Measurements from ENCODE around the gene THOC2.

THOC2 gene

GRCh38 chrX:123626962-123627361, 105.9 kb downstream of the THOC2 start:
- no peak overlapping the region for H3K27ac ChIP-seq (ENCODE audit: low read depth, low read length)

GRCh38 chrX:123625952-123626351, 106.9 kb downstream of the THOC2 start:
- DNase-seq = no peak
- H3K4me3 ChIP-seq (ENCODE audit: low read length) = no peak overlapping the region
- no peak overlapping the region for H4K5ac ChIP-seq (ENCODE audit: low read length)
- H3K4me2 ChIP-seq (ENCODE audit: low read length) = no peak overlapping the region
- no peak overlapping the region for H3K18ac ChIP-seq (ENCODE audit: low read length)
- no peak overlapping the region for H3K56ac ChIP-seq (ENCODE audit: low read length)
- no peak overlapping the region for H2BK15ac ChIP-seq (replicated peaks; ENCODE audit: low read depth)
- no peak overlapping the region for H2BK5ac ChIP-seq (ENCODE audit: low read length)
- no peaks in the 10 kb centered on the region for H3K79me1 ChIP-seq (ENCODE audit: low read length)
- no peak overlapping the region for H3K9ac ChIP-seq (ENCODE audit: low read length)
- WGBS (ENCODE audit: extremely low coverage, insufficient coverage, low lambda C conversion rate) = no CpG with 5 or more reads among the region's 2 CpGs
- H2BK120ac ChIP-seq (ENCODE audit: low read depth, low read length) = no peak overlapping the region
- H3K23ac ChIP-seq (ENCODE audit: low read length) = no peak overlapping the region
- H4K8ac ChIP-seq (ENCODE audit: low read depth, low read length) = no peak overlapping the region
- no peak overlapping the region for H3K4ac ChIP-seq (ENCODE audit: low read depth, low read length)
- H2AK5ac ChIP-seq (ENCODE audit: low read length) = no peak overlapping the region
- no peaks in the 10 kb centered on the region for H3K36me3 ChIP-seq (ENCODE audit: control insufficient read depth, insufficient read depth, low read length)
- H3K27ac ChIP-seq (ENCODE audit: low read depth, low read length) = no peak overlapping the region
- H3K79me2 ChIP-seq (ENCODE audit: control insufficient read depth, insufficient read depth, low read length) = no peaks in the 10 kb centered on the region
- no peaks in the 10 kb centered on the region for H3K4me1 ChIP-seq (ENCODE audit: control insufficient read depth, low read depth, low read length)
- H3K27me3 ChIP-seq (ENCODE audit: insufficient read depth, low read length, poor library complexity) = no peaks in the 10 kb centered on the region

More at GRCh38 chrX:123626962-123627361, 105.9 kb downstream of the THOC2 start:
- H2BK120ac ChIP-seq (ENCODE audit: low read depth, low read length) = no peak overlapping the region
- no peak overlapping the region for H4K5ac ChIP-seq (ENCODE audit: low read length)
- DNase-seq = no peak
- no peaks in the 10 kb centered on the region for H3K36me3 ChIP-seq (ENCODE audit: control insufficient read depth, insufficient read depth, low read length)
- no peak overlapping the region for H3K18ac ChIP-seq (ENCODE audit: low read length)
- no peak overlapping the region for H3K4me2 ChIP-seq (ENCODE audit: low read length)
- H2BK5ac ChIP-seq (ENCODE audit: low read length) = no peak overlapping the region
- H3K4me3 ChIP-seq (ENCODE audit: low read length) = no peak overlapping the region
- H2BK15ac ChIP-seq (replicated peaks; ENCODE audit: low read depth) = no peak overlapping the region
- no peaks in the 10 kb centered on the region for H3K79me1 ChIP-seq (ENCODE audit: low read length)
- no peak overlapping the region for H3K56ac ChIP-seq (ENCODE audit: low read length)
- no peak overlapping the region for H2AK5ac ChIP-seq (ENCODE audit: low read length)
- no peak overlapping the region for H3K23ac ChIP-seq (ENCODE audit: low read length)
- no peaks in the 10 kb centered on the region for H3K79me2 ChIP-seq (ENCODE audit: control insufficient read depth, insufficient read depth, low read length)
- no peak overlapping the region for H3K9ac ChIP-seq (ENCODE audit: low read length)
- H4K8ac ChIP-seq (ENCODE audit: low read depth, low read length) = no peak overlapping the region
- no peaks in the 10 kb centered on the region for H3K4me1 ChIP-seq (ENCODE audit: control insufficient read depth, low read depth, low read length)
- no peak overlapping the region for H3K4ac ChIP-seq (ENCODE audit: low read depth, low read length)
- H3K27me3 ChIP-seq (ENCODE audit: insufficient read depth, low read length, poor library complexity) = no peaks in the 10 kb centered on the region

GRCh38 chrX:123625477-123625876, 107.4 kb downstream of the THOC2 start:
- Histone ChIP-seq H3K56ac (ENCODE audit: low read length) (no peak overlapping the region), H4K5ac (ENCODE audit: low read length) (no peak overlapping the region), H3K4me2 (ENCODE audit: low read length) (no peak overlapping the region), H3K79me2 (ENCODE audit: control insufficient read depth, insufficient read depth, low read length) (no peaks in the 10 kb centered on the region), H2BK15ac (replicated peaks; ENCODE audit: low read depth) (no peak overlapping the region), H3K36me3 (ENCODE audit: control insufficient read depth, insufficient read depth, low read length) (no peaks in the 10 kb centered on the region), H3K4me3 (ENCODE audit: low read length) (no peak overlapping the region), H3K23ac (ENCODE audit: low read length) (no peak overlapping the region), H3K27ac (ENCODE audit: low read depth, low read length) (no peak overlapping the region), H2BK120ac (ENCODE audit: low read depth, low read length) (no peak overlapping the region), H3K79me1 (ENCODE audit: low read length) (no peaks in the 10 kb centered on the region), H2AK5ac (ENCODE audit: low read length) (no peak overlapping the region), H4K8ac (ENCODE audit: low read depth, low read length) (no peak overlapping the region), H3K18ac (ENCODE audit: low read length) (no peak overlapping the region), H3K27me3 (ENCODE audit: insufficient read depth, low read length, poor library complexity) (no peaks in the 10 kb centered on the region), H3K4me1 (ENCODE audit: control insufficient read depth, low read depth, low read length) (no peaks in the 10 kb centered on the region), H3K4ac (ENCODE audit: low read depth, low read length) (no peak overlapping the region), H2BK5ac (ENCODE audit: low read length) (no peak overlapping the region), H3K9ac (ENCODE audit: low read length) (no peak overlapping the region)
- no peak for DNase-seq
- WGBS (ENCODE audit: extremely low coverage, insufficient coverage, low lambda C conversion rate) = no CpG with 5 or more reads among the region's 1 CpG

GRCh38 chrX:123617007-123617406, 115.8 kb downstream of the THOC2 start:
- no peak overlapping the region for H4K8ac ChIP-seq (ENCODE audit: low read depth, low read length)
- H2BK120ac ChIP-seq (ENCODE audit: low read depth, low read length) = no peak overlapping the region
- H3K79me1 ChIP-seq (ENCODE audit: low read length) = no peaks in the 10 kb centered on the region
- H2AK5ac ChIP-seq (ENCODE audit: low read length) = no peak overlapping the region
- H3K9ac ChIP-seq (ENCODE audit: low read length) = no peak overlapping the region
- WGBS (ENCODE audit: extremely low coverage, insufficient coverage, low lambda C conversion rate) = no CpG with 5 or more reads among the region's 1 CpG
- H3K4me1 ChIP-seq (ENCODE audit: control insufficient read depth, low read depth, low read length) = no peaks in the 10 kb centered on the region
- H3K27ac ChIP-seq (ENCODE audit: low read depth, low read length) = no peak overlapping the region
- no peak overlapping the region for H3K18ac ChIP-seq (ENCODE audit: low read length)
- H3K23ac ChIP-seq (ENCODE audit: low read length) = no peak overlapping the region
- no peak overlapping the region for H3K4ac ChIP-seq (ENCODE audit: low read depth, low read length)
- no peaks in the 10 kb centered on the region for H3K27me3 ChIP-seq (ENCODE audit: insufficient read depth, low read length, poor library complexity)
- no peak overlapping the region for H3K4me3 ChIP-seq (ENCODE audit: low read length)
- no peak overlapping the region for H2BK15ac ChIP-seq (replicated peaks; ENCODE audit: low read depth)
- no peak overlapping the region for H2BK5ac ChIP-seq (ENCODE audit: low read length)
- H3K56ac ChIP-seq (ENCODE audit: low read length) = no peak overlapping the region
- no peak overlapping the region for H4K5ac ChIP-seq (ENCODE audit: low read length)
- H3K79me2 ChIP-seq (ENCODE audit: control insufficient read depth, insufficient read depth, low read length) = no peaks in the 10 kb centered on the region
- DNase-seq = no peak
- no peaks in the 10 kb centered on the region for H3K36me3 ChIP-seq (ENCODE audit: control insufficient read depth, insufficient read depth, low read length)
- H3K4me2 ChIP-seq (ENCODE audit: low read length) = no peak overlapping the region

GRCh38 chrX:123610915-123611314, 121.9 kb downstream of the THOC2 start:
- no peak overlapping the region for H3K4me3 ChIP-seq (ENCODE audit: low read length)
- no peak overlapping the region for H3K56ac ChIP-seq (ENCODE audit: low read length)
- no peak overlapping the region for H3K18ac ChIP-seq (ENCODE audit: low read length)
- H3K79me2 ChIP-seq (ENCODE audit: control insufficient read depth, insufficient read depth, low read length) = no peaks in the 10 kb centered on the region
- H2BK5ac ChIP-seq (ENCODE audit: low read length) = no peak overlapping the region
- DNase-seq = no peak
- H3K79me1 ChIP-seq (ENCODE audit: low read length) = no peaks in the 10 kb centered on the region
- H3K27me3 ChIP-seq (ENCODE audit: insufficient read depth, low read length, poor library complexity) = no peaks in the 10 kb centered on the region
- no peak overlapping the region for H3K4ac ChIP-seq (ENCODE audit: low read depth, low read length)
- no peak overlapping the region for H4K5ac ChIP-seq (ENCODE audit: low read length)
- no peaks in the 10 kb centered on the region for H3K4me1 ChIP-seq (ENCODE audit: control insufficient read depth, low read depth, low read length)
- H3K4me2 ChIP-seq (ENCODE audit: low read length) = no peak overlapping the region
- H3K23ac ChIP-seq (ENCODE audit: low read length) = no peak overlapping the region
- no CpG with 5 or more reads among the region's 2 CpGs for WGBS (ENCODE audit: extremely low coverage, insufficient coverage, low lambda C conversion rate)
- no peak overlapping the region for H2BK120ac ChIP-seq (ENCODE audit: low read depth, low read length)
- H2AK5ac ChIP-seq (ENCODE audit: low read length) = no peak overlapping the region
- H3K9ac ChIP-seq (ENCODE audit: low read length) = no peak overlapping the region
- no peak overlapping the region for H4K8ac ChIP-seq (ENCODE audit: low read depth, low read length)
- no peak overlapping the region for H2BK15ac ChIP-seq (replicated peaks; ENCODE audit: low read depth)
- no peak overlapping the region for H3K27ac ChIP-seq (ENCODE audit: low read depth, low read length)
- no peaks in the 10 kb centered on the region for H3K36me3 ChIP-seq (ENCODE audit: control insufficient read depth, insufficient read depth, low read length)

- DNase-seq = no peak
- H3K4me3 ChIP-seq (ENCODE audit: low read length) = no peak overlapping the region
- no peaks in the 10 kb centered on the region for H3K79me1 ChIP-seq (ENCODE audit: low read length)
- no peak overlapping the region for H3K18ac ChIP-seq (ENCODE audit: low read length)
- no peak overlapping the region for H3K9ac ChIP-seq (ENCODE audit: low read length)
- no peak overlapping the region for H2BK120ac ChIP-seq (ENCODE audit: low read depth, low read length)
- H2AK5ac ChIP-seq (ENCODE audit: low read length) = no peak overlapping the region
- no peaks in the 10 kb centered on the region for H3K4me1 ChIP-seq (ENCODE audit: control insufficient read depth, low read depth, low read length)
- no peaks in the 10 kb centered on the region for H3K36me3 ChIP-seq (ENCODE audit: control insufficient read depth, insufficient read depth, low read length)
- H3K27ac ChIP-seq (ENCODE audit: low read depth, low read length) = no peak overlapping the region
- H3K23ac ChIP-seq (ENCODE audit: low read length) = no peak overlapping the region
- no peak overlapping the region for H2BK15ac ChIP-seq (replicated peaks; ENCODE audit: low read depth)
- H3K4ac ChIP-seq (ENCODE audit: low read depth, low read length) = no peak overlapping the region
- no peak overlapping the region for H4K5ac ChIP-seq (ENCODE audit: low read length)
- H4K8ac ChIP-seq (ENCODE audit: low read depth, low read length) = no peak overlapping the region
- H3K27me3 ChIP-seq (ENCODE audit: insufficient read depth, low read length, poor library complexity) = no peaks in the 10 kb centered on the region
- no peak overlapping the region for H3K4me2 ChIP-seq (ENCODE audit: low read length)
- H2BK5ac ChIP-seq (ENCODE audit: low read length) = no peak overlapping the region
- no CpG with 5 or more reads among the region's 6 CpGs for WGBS (ENCODE audit: extremely low coverage, insufficient coverage, low lambda C conversion rate)
- H3K56ac ChIP-seq (ENCODE audit: low read length) = no peak overlapping the region
- no peaks in the 10 kb centered on the region for H3K79me2 ChIP-seq (ENCODE audit: control insufficient read depth, insufficient read depth, low read length)
These were observed 125.0 kb downstream of the THOC2 start for GRCh38 chrX:123607806-123608205.
